Psoas muscle (tissue), 8 donors: ENCODE results near the gene IGFBPL1. TPM values are rescaled to one million over a fixed set of nuclear protein-coding genes. Genes with fewer than 3 reads are reported as not detected.

Experiments used
- ATAC-seq, 4 donors: fragments of 200-7000 bp; cut with Tn5 transposase; one replicate each; pipeline ENCODE4 v1.9.1; 2020; ENCODE audit warnings: moderate library complexity in 3 of 4, mild to moderate bottlenecking in 2 of 4
- DNase-seq, 2 donors: peaks; one replicate each; pipeline ENCODE4 v3.0.0-alpha.2; 2020
- H3K27ac ChIP-seq: fragments of 200-600 bp; one replicate; pipeline ENCODE4 v1.8.0; 2022
- H3K27me3 ChIP-seq, 3 donors: fragments of 200-600 bp in 1 of 3; one replicate each; pipeline versions ENCODE4 v1.6.1 to v1.8.0; 2013 to 2022; ENCODE audit warnings: low read length in 2 of 3, mild to moderate bottlenecking in 2 of 3, moderate library complexity in 1 of 3; ENCODE audit not compliant: insufficient read depth in 3 of 3
- H3K36me3 ChIP-seq, 2 donors: fragments of 200-600 bp in 1 of 2; one replicate each; pipeline versions ENCODE4 v1.6.1 to v1.8.0; 2013 to 2022; ENCODE audit warnings: low read depth in 1 of 2, mild to moderate bottlenecking in 1 of 2, moderate library complexity in 1 of 2; ENCODE audit not compliant: insufficient read depth in 1 of 2
- H3K4me1 ChIP-seq: fragments of 200-600 bp; one replicate; pipeline ENCODE4 v1.8.0; 2022
- H3K4me3 ChIP-seq: fragments of 200-600 bp; one replicate; pipeline ENCODE4 v1.8.0; 2022; ENCODE audit warnings: mild to moderate bottlenecking
- H3K9me3 ChIP-seq: fragments of 200-600 bp; one replicate; pipeline ENCODE4 v1.8.0; 2022
- CTCF ChIP-seq: fragments of 200-600 bp; IDR thresholded peaks from one replicate; pipeline ENCODE4 v1.8.0; 2022; ENCODE audit warnings: antibody characterized with exemption
- WGBS, 3 donors: extraction: QIAGEN DNeasy Blood & Tissue Kit; methylation state at CpG; one replicate each; pipeline versions ENCODE4 v1.1.6 to v1.1.7; 2013; 5-methylcytosine and 5-hydroxymethylcytosine counted together
- intact Hi-C, 2 donors: fragments of 100-400 bp; cut with DNase I; formaldehyde crosslinking; loops; one replicate each; pipeline versions ENCODE4 v1.11.0 to v1.14.2; 2022
- polyA plus RNA-seq, 3 donors: library from polyadenylated mRNA; stranded (reverse); fragments of 200-250 nt; gene quantifications; one replicate each; pipeline ENCODE4 v1.2.3, GENCODE V29; 2013
- total RNA-seq, 4 donors: library from RNA; stranded (reverse); fragmentation: NEBNext Ultra II Directional in 2 of 4; extraction: Animal tissue kit (Norgen Biotek cat#: 25700) in 2 of 4; gene quantifications; one replicate each; pipeline versions ENCODE4 v1.2.1 to v1.2.4, GENCODE V29; 2021 to 2023
- donor health status: healthy with polysubstance abuse.
- donor health status: DM: no; HTN: no; CAD: no; lungs with moderate emphysema.
- donor health status: Bipolar disorder and iron deficiency.
- donor health status: healthy.
- donor health status: DM: yes; HTN: yes; CAD: no.
- donor health status: DM: no; HTN: no; CAD: no.
- donor health status: DM: no; HTN: no; CAD: no.
- donor health status: DM: yes; HTN: yes; CAD: no.

The IGFBPL1 gene
- total and polyA plus RNA-seq, 7 donors: 0.10 to 0.51 (median 0.42) TPM; not detected in 4

- WGBS, 3 donors: 35 to 39% (median 37%) methylated on average over 21 of the region's 21 CpGs
- H3K36me3 ChIP-seq: no peaks in the 10 kb centered on the region
- peak; percentile 70 for TF ChIP-seq CTCF
- DNase-seq (peak in 1 of 2 donors; percentile 28), ATAC-seq (peak; percentile 75 to 86 (median 79))
- H3K4me1 ChIP-seq: no peaks in the 10 kb centered on the region
- no peaks in the 10 kb centered on the region for H3K27me3 ChIP-seq
- intact Hi-C loops: loop anchor here (2.0 to 10.0 kb wide), 5 partner anchors 201 to 618 kb away; no protein-coding TSS in a partner anchor
- no peak overlapping the region for H3K27ac ChIP-seq
- no peak overlapping the region for H3K4me3 ChIP-seq
- no peaks in the 10 kb centered on the region for H3K9me3 ChIP-seq
Measured at GRCh38 chr9:38362852-38363588, 61.2 kb downstream of the IGFBPL1 start.

DNA sequence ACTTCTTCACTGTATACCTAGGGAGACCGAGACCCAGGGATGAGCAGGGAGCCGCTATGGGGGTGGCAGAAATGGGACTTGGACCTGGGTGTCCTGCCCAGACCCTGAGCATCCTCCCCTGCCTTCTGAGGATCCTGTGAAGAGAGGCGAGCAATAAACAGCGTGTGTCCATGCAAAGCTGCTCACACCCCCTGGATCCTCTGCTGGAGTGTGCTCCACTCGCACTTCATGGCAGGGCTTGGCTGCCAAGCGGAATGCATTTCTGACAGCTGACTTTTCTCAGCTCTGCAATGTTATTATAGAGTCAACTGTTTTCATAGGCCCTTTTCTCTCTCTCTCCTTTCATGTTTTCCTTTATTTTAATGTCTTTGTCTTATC is 62.8 kb downstream of the IGFBPL1 start:
- no peak for TF ChIP-seq CTCF
- no peak overlapping the region for H3K27ac ChIP-seq
- H3K9me3 ChIP-seq: no peaks in the 10 kb centered on the region
- H3K4me1 ChIP-seq: no peaks in the 10 kb centered on the region
- no peaks in the 10 kb centered on the region for H3K27me3 ChIP-seq
- 78 to 90% (median 79%) methylated on average over 6 of the region's 6 CpGs for WGBS, 3 donors
- no peaks in the 10 kb centered on the region for H3K36me3 ChIP-seq
- intact Hi-C loops: loop anchor here (5.0 to 10.0 kb wide), 3 partner anchors 199 to 617 kb away; no protein-coding TSS in a partner anchor
- no peak for ATAC-seq
- no peak for DNase-seq
- no peak overlapping the region for H3K4me3 ChIP-seq

GRCh38 chr9:38360839-38361472 is 63.3 kb downstream of the IGFBPL1 start:
- no peaks in the 10 kb centered on the region for H3K27me3 ChIP-seq
- no peak overlapping the region for H3K27ac ChIP-seq
- H3K4me1 ChIP-seq: no peaks in the 10 kb centered on the region
- ATAC-seq (no peak), DNase-seq (no peak)
- WGBS, 3 donors: 78 to 82% (median 81%) methylated on average over 7 of the region's 7 CpGs
- no peak overlapping the region for H3K4me3 ChIP-seq
- H3K9me3 ChIP-seq: no peaks in the 10 kb centered on the region
- TF ChIP-seq CTCF: no peak
- no peaks in the 10 kb centered on the region for H3K36me3 ChIP-seq
- intact Hi-C loops: loop anchor here (5.0 to 10.0 kb wide), 3 partner anchors 199 to 616 kb away; no protein-coding TSS in a partner anchor

DNA sequence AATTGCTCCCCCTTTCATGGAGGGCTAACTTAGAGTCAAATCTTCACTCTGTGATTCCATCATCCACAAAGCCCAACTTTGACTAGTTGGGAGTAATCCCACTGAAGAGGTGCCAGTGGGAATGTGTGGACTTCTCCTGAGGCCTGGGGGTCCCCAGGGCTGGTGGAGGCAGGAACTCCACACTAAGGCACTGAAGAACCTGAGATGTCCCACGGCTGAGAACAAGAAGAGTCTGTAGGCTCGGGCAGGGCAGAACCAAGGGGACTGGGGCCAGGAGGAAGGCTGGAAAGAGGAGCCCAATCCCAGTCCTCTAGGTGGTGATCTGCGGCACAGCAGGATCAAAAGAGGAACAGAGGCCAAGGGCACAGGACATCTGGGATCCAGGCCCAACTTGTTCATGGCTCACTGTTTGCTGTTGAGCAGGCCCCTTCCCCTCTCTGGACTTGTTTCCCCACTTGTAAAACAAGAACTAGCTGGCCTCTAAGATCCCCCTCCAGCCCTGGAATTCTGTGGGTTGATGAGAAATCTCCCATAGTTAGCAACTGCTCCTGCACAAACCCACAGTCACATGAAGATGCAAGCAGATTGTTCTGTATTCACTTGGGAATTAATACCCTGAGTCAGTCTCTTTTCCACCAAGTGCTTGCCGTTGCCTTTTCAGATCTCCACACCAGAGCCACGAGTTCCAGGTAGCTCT is 64.4 kb downstream of the IGFBPL1 start:
- ATAC-seq: no peak
- WGBS, 3 donors: 65 to 71% (median 66%) methylated on average over 5 of the region's 5 CpGs

More for the DNA sequence above, 64.4 kb downstream of the IGFBPL1 start:
- Histone ChIP-seq H3K4me1 (no peaks in the 10 kb centered on the region), H3K27ac (no peak overlapping the region), H3K36me3 (no peaks in the 10 kb centered on the region), H3K27me3 (no peaks in the 10 kb centered on the region), H3K9me3 (no peaks in the 10 kb centered on the region), H3K4me3 (no peak overlapping the region)
- intact Hi-C loops: loop anchor here (5.0 to 10.0 kb wide), 3 partner anchors 198 to 615 kb away; no protein-coding TSS in a partner anchor
- no peak for TF ChIP-seq CTCF
- no peak for DNase-seq
